AG20443 (cell line): ENCODE data around the gene NRXN3.
"Not testable (repeated sequence)": the region's sequence is repeated elsewhere in the genome, so short reads cannot be mapped to it uniquely, and the experiment has no call there.

Experiments used
- DNase-seq: peaks from one replicate; pipeline ENCODE4 v3.0.0; 2012; ENCODE audit warnings: low spot score, mixed read lengths

The NRXN3 gene

GRCh38 chr14:79011920-79012204 lies 841.7 kb downstream of the NRXN3 start:
- peak; percentile 14 for DNase-seq

- DNase-seq = peak; percentile 45
Observed at GRCh38 chr14:79016828-79017505, 846.8 kb downstream of the NRXN3 start.

GRCh38 chr14:79017561-79017960 lies 847.4 kb downstream of the NRXN3 start:
- no peak for DNase-seq

GRCh38 chr14:79018836-79019235 lies 848.7 kb downstream of the NRXN3 start:
- DNase-seq = peak; percentile 30

- not testable (repeated sequence) for DNase-seq
Observed at GRCh38 chr14:79019898-79020297, 849.7 kb downstream of the NRXN3 start.

- no peak for DNase-seq
Observed at GRCh38 chr14:79021766-79022165, 851.6 kb downstream of the NRXN3 start.

- DNase-seq = no peak
Observed at GRCh38 chr14:79027138-79027537, 857.0 kb downstream of the NRXN3 start.

- no peak for DNase-seq
Observed at GRCh38 chr14:79028281-79028680, 858.1 kb downstream of the NRXN3 start.

GRCh38 chr14:79036441-79036840 lies 866.3 kb downstream of the NRXN3 start:
- no peak for DNase-seq

- no peak for DNase-seq
Observed at GRCh38 chr14:79037106-79037505, 866.9 kb downstream of the NRXN3 start.

GRCh38 chr14:79037593-79037992 lies 867.4 kb downstream of the NRXN3 start:
- DNase-seq = no peak

- DNase-seq = no peak
Observed at GRCh38 chr14:79040790-79041189, 870.6 kb downstream of the NRXN3 start.

- no peak for DNase-seq
Observed at GRCh38 chr14:79043194-79043889, 873.2 kb downstream of the NRXN3 start.

GRCh38 chr14:79044894-79045624 lies 874.9 kb downstream of the NRXN3 start:
- peak; percentile 47 for DNase-seq

GRCh38 chr14:79050787-79051727 lies 880.9 kb downstream of the NRXN3 start:
- no peak for DNase-seq

- no peak for DNase-seq
Observed at GRCh38 chr14:79051742-79052141, 881.6 kb downstream of the NRXN3 start.

GRCh38 chr14:79056879-79057278 lies 886.7 kb downstream of the NRXN3 start:
- DNase-seq = no peak

GRCh38 chr14:79057333-79057732 lies 887.2 kb downstream of the NRXN3 start:
- no peak for DNase-seq

GRCh38 chr14:79062226-79062625 lies 892.1 kb downstream of the NRXN3 start:
- no peak for DNase-seq

- no peak for DNase-seq
Observed at GRCh38 chr14:79064214-79064613, 894.0 kb downstream of the NRXN3 start.

- DNase-seq = no peak
Observed at GRCh38 chr14:79074510-79074909, 904.3 kb downstream of the NRXN3 start.

GRCh38 chr14:79076428-79076827 lies 906.3 kb downstream of the NRXN3 start:
- no peak for DNase-seq
